Measurements from ENCODE around the gene ANKRA2.

- TF ChIP-seq CTCF (conservative IDR thresholded peaks at IDR 0.05; ENCODE audit: low read depth, low read length): no peak
- TF ChIP-seq BHLHE40 (IDR thresholded peaks at IDR 0.05; ENCODE audit: low read depth, low read length): no peak
- TF ChIP-seq RAD21 (IDR thresholded peaks at IDR 0.05; ENCODE audit: low read length): no peak
- no peak for TF ChIP-seq CEBPB (IDR thresholded peaks at IDR 0.05; ENCODE audit: low read depth, low read length)
- no peak for TF ChIP-seq POLR2A (IDR thresholded peaks at IDR 0.05; ENCODE audit: low read depth, low read length)
- TF ChIP-seq MAFK (IDR thresholded peaks at IDR 0.05; ENCODE audit: low read depth, low read length): no peak
- TF ChIP-seq FOS (IDR thresholded peaks at IDR 0.05; ENCODE audit: low read depth, low read length): no peak
- TF ChIP-seq SMC3 (IDR thresholded peaks at IDR 0.05; ENCODE audit: low read depth, low read length): no peak
- no peak for TF ChIP-seq RCOR1 (IDR thresholded peaks at IDR 0.05; ENCODE audit: insufficient replicate concordance, low read length)
- no peak for TF ChIP-seq NFE2L2 (IDR thresholded peaks at IDR 0.05; ENCODE audit: low read depth, low read length)
- no peak for TF ChIP-seq RFX5 (IDR thresholded peaks at IDR 0.05; ENCODE audit: low read depth, low read length)
- no peak for TF ChIP-seq MAZ (IDR thresholded peaks at IDR 0.05; ENCODE audit: borderline replicate concordance, low read depth, low read length)
- no peak for TF ChIP-seq ELK1 (IDR thresholded peaks at IDR 0.05; ENCODE audit: borderline replicate concordance, low read depth, low read length)
- TF ChIP-seq USF2 (IDR thresholded peaks at IDR 0.05; ENCODE audit: low read depth, low read length): no peak
Observed at GRCh38 chr5:73513996-73514395, 51.4 kb downstream of the ANKRA2 start.
